ENCODE measurements around the gene PHACTR1. TPM values are rescaled to one million over a fixed set of nuclear protein-coding genes. Genes with fewer than 3 reads are reported as not detected.

The PHACTR1 gene
- total and polyA plus RNA-seq, 12 donors: 0.77 to 16.0 (median 3.5) TPM

GRCh38 chr6:12832226-12832735 is 115.7 kb downstream of the PHACTR1 start:
- Histone ChIP-seq H3K27me3 (peaks cover 3% of the 10 kb centered on the region), H3K4me3 (no peak overlapping the region), H3K4me1 (replicated peaks in 1 of 2) (no peaks in the 10 kb centered on the region), H3K9me3 (replicated peaks in 1 of 3) (peaks cover 0 to under 1% (median 0%) of the 10 kb centered on the region in 3 donors), H3K27ac (no peak overlapping the region), H3K36me3 (replicated peaks in 1 of 2) (no peaks in the 10 kb centered on the region)
- TF ChIP-seq CTCF (IDR thresholded peaks at IDR 0.05): no peak
- TF ChIP-seq POLR2A (IDR thresholded peaks at IDR 0.05): no peak
- WGBS, 4 donors: 42 to 48% (median 44%) methylated on average over 4 of the region's 4 CpGs
- DNase-seq: no peak
- intact Hi-C loops (cut with DNase I): no loop called here

GRCh38 chr6:12836009-12836408 is 119.4 kb downstream of the PHACTR1 start:
- Histone ChIP-seq H3K36me3 (replicated peaks in 1 of 2) (no peaks in the 10 kb centered on the region), H3K9me3 (replicated peaks in 1 of 3) (peaks cover 0 to 5% (median 0%) of the 10 kb centered on the region in 3 donors), H3K4me3 (no peak overlapping the region), H3K27me3 (no peaks in the 10 kb centered on the region), H3K4me1 (replicated peaks in 1 of 2) (no peaks in the 10 kb centered on the region), H3K27ac (no peak overlapping the region)
- DNase-seq: no peak
- 70 to 79% (median 75%) methylated on average over 2 of the region's 2 CpGs for WGBS, 4 donors
- TF ChIP-seq POLR2A (IDR thresholded peaks at IDR 0.05) (no peak), CTCF (IDR thresholded peaks at IDR 0.05) (no peak)
- intact Hi-C loops (cut with DNase I): no loop called here

GRCh38 chr6:12841619-12842018 is 125.1 kb downstream of the PHACTR1 start:
- Histone ChIP-seq H3K36me3 (replicated peaks in 1 of 2) (no peaks in the 10 kb centered on the region), H3K9me3 (replicated peaks in 1 of 3) (peaks cover 0 to 5% (median 0%) of the 10 kb centered on the region in 3 donors), H3K27me3 (no peaks in the 10 kb centered on the region), H3K27ac (no peak overlapping the region), H3K4me3 (no peak overlapping the region), H3K4me1 (replicated peaks in 1 of 2) (no peaks in the 10 kb centered on the region)
- intact Hi-C loops (cut with DNase I): no loop called here
- no peak for TF ChIP-seq POLR2A (IDR thresholded peaks at IDR 0.05)
- TF ChIP-seq CTCF (IDR thresholded peaks at IDR 0.05): no peak
- WGBS, 4 donors: 53 to 65% (median 59%) methylated on average over 1 of the region's 1 CpG
- DNase-seq: no peak

- intact Hi-C loops (cut with DNase I): no loop called here
- DNase-seq: no peak
- no peak for TF ChIP-seq POLR2A (IDR thresholded peaks at IDR 0.05)
- TF ChIP-seq CTCF (IDR thresholded peaks at IDR 0.05): no peak
- Histone ChIP-seq H3K4me1 (replicated peaks in 1 of 2) (no peaks in the 10 kb centered on the region), H3K9me3 (replicated peaks in 1 of 3) (peaks cover 0 to 5% (median 0%) of the 10 kb centered on the region in 3 donors), H3K27ac (no peak overlapping the region), H3K4me3 (no peak overlapping the region), H3K27me3 (no peaks in the 10 kb centered on the region), H3K36me3 (replicated peaks in 1 of 2) (no peaks in the 10 kb centered on the region)
These were observed 125.5 kb downstream of the PHACTR1 start for GRCh38 chr6:12842114-12842513.
